Kasumi-1 (cell line): Measurements from ENCODE around the gene ITFG1.
A peak's percentile ranks its signal among the peaks of the same experiment; 100 is the strongest.

Experiments used
- DNase-seq, 2 experiments: peaks; one replicate each; lab custom pipeline; 2025; lab: John Stamatoyannopoulos, UW

Gene ITFG1

GRCh38 chr16:47323241-47323640 lies 137.6 kb downstream of the ITFG1 start:
- DNase-seq = peak in 1 of 2 experiments; percentile 45

GRCh38 chr16:47320546-47321310 lies 140.1 kb downstream of the ITFG1 start:
- no peak for DNase-seq

- DNase-seq = no peak
Measured at GRCh38 chr16:47317465-47318240, 143.2 kb downstream of the ITFG1 start.

GRCh38 chr16:47316442-47317015 lies 144.3 kb downstream of the ITFG1 start:
- no peak for DNase-seq

- no peak for DNase-seq
Measured at GRCh38 chr16:47311738-47312505, 148.9 kb downstream of the ITFG1 start.

- peak; percentile 62 to 78 for DNase-seq
Measured at GRCh38 chr16:47310792-47311211, 150.1 kb downstream of the ITFG1 start.

GRCh38 chr16:47309581-47310312 lies 151.1 kb downstream of the ITFG1 start:
- DNase-seq = no peak

- no peak for DNase-seq
Measured at GRCh38 chr16:47308601-47309000, 152.3 kb downstream of the ITFG1 start.

- no peak for DNase-seq
Measured at GRCh38 chr16:47304563-47304962, 156.3 kb downstream of the ITFG1 start.

- DNase-seq = no peak
Measured at GRCh38 chr16:47299587-47299986, 161.3 kb downstream of the ITFG1 start.

GRCh38 chr16:47284999-47285398 lies 175.9 kb downstream of the ITFG1 start:
- DNase-seq = no peak

GRCh38 chr16:47278306-47278970 lies 182.4 kb downstream of the ITFG1 start:
- DNase-seq = no peak

GRCh38 chr16:47276522-47276921 lies 184.3 kb downstream of the ITFG1 start:
- no peak for DNase-seq

- DNase-seq = no peak
Measured at GRCh38 chr16:47262938-47263337, 197.9 kb downstream of the ITFG1 start.

GRCh38 chr16:47260503-47260902 lies 200.4 kb downstream of the ITFG1 start:
- no peak for DNase-seq

- peak; percentile 95 to 98 for DNase-seq
Measured at GRCh38 chr16:47258874-47259461, 201.9 kb downstream of the ITFG1 start.

- DNase-seq = no peak
Measured at GRCh38 chr16:47254756-47255155, 206.1 kb downstream of the ITFG1 start.

GRCh38 chr16:47250983-47251382 lies 209.9 kb downstream of the ITFG1 start:
- DNase-seq = no peak

GRCh38 chr16:47247690-47248089 lies 213.2 kb downstream of the ITFG1 start:
- DNase-seq = no peak

GRCh38 chr16:47244206-47244605 lies 216.7 kb downstream of the ITFG1 start:
- DNase-seq = no peak
